NCI-H2107 treated with DMSO at 0.1 percent for 48 hours (cell line): ENCODE measurements around the gene CTSZ.
"Not testable (repeated sequence)": the region's sequence is repeated elsewhere in the genome, so short reads cannot be mapped to it uniquely, and the experiment has no call there.

ENCODE experiments used
- DNase-seq: peaks from one replicate; lab custom pipeline; 2025; ENCODE audit not compliant: unreplicated experiment; lab: John Stamatoyannopoulos, UW

The CTSZ gene

DNA sequence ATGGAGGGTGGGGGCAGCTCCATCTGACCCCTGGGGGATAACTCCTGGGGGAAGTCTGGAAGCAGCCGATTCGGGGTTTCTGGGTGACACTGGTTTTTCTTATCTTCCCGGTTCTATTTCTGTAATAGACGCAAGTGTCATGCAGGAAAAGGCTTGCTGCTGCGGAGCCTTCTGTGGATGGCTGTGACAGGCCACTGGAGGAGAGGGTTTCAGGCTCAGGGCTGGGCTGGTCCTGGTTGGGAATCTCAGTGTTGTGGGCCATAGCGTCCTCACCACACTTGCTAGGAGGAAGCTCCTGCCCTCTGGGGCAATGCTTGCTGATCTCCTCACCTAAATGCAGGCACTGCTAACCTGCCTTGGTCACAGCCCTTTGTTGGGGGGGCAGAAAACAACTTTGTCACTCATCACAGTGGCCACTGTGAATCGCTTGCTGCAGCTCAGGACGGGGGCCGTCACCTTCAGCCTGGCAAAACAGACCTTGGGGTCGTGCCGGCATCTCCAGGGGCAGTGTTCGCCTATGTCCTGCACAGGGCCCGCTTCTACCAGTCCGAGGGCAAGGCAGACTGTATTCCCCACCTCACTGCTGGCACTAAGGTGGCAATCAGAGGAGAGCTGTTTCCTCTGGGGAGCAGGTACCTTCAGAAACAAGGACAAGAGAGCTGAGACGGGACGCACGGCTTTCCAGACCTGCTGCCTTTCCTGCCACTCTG, 7.8 kb upstream of the CTSZ start:
- DNase-seq = no peak

DNA sequence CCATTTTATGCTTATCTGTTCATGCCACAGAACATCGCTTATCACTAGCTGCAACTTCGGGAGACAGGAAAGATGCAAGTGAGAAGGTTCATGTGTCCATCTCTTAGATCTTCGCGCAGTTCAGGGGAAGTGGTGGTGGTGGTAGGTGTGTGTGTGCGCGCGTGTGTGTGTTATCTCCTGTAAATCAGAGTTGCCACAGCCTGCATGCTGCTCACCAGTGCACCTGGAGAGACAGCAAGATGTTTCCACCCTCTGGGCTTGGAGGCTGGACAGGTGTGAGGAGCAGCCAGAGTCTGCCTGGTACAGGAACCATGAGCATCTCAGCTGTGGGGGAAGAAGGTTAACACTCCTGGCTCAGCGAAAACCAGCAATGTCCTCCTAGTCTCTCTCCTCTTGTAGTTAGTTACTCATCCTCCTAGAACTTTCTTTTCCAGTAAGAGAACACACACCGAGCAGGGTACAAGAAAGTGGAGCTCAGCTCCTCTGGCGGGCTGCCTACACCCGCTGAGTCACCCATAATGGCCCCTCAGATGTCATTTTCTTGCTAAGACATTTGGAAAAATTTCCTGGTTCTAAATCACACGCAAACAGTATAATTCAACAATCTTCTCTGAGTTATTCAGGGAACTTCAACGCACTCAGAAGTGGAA, 7.0 kb upstream of the CTSZ start:
- DNase-seq = no peak

DNA sequence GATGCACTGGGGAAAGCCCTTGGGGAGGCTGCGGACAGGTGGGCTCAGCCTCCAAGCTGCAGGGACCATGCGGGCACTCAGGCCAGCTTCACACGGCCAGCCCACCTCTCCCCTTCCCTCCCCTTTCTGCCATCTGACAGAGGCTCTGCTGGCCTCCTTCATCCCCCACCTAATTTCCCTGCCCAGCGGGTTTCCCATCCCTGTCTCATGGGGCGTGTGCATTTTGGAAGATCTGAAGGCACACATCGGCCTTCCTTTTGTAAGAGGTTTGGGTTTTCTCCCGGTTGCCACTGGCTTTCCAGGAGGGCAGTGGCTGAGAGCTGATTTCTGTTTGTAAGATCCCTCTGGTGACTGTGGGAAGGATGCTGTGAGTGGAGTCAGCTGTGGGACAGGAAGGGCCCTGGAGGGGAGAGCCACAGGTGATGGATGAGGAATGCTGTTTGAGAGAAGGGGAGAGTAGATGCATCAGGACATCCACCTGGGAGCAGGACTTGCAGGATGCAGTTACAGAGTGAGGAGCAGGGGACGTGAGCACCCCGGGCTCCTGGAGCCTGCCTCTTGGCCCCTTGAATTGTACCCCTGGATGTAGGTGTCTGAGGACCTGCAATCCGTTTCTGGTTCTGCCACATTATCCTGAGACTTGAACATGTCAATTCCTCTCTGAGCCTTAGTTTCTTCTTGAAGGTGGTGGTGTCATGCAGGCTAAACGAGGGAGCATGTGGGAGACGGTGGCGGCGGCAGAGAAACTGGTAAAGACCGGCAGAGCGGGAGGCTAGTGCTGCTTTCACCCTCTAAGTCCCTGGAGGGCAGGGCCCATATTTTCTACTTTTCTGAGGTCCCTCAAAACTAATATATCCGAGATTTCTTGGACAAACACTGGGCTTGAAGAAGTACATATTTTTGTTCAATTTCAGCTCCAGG, 6.2 kb upstream of the CTSZ start:
- no peak for DNase-seq

DNA sequence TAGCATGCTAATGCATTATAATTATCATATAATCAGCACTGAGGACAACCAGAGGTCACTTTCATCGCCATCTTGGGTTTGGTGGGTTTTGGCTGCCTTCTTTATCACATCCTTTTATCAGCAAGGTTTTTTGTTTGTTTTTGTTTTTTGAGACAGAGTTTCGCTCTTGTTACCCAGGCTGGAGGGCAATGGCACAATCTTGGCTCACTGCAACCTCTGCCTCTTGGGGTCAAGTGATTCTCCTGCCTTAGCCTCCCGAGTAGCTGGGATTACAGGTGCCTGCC, 4.8 kb upstream of the CTSZ start:
- DNase-seq = not testable (repeated sequence)

DNA sequence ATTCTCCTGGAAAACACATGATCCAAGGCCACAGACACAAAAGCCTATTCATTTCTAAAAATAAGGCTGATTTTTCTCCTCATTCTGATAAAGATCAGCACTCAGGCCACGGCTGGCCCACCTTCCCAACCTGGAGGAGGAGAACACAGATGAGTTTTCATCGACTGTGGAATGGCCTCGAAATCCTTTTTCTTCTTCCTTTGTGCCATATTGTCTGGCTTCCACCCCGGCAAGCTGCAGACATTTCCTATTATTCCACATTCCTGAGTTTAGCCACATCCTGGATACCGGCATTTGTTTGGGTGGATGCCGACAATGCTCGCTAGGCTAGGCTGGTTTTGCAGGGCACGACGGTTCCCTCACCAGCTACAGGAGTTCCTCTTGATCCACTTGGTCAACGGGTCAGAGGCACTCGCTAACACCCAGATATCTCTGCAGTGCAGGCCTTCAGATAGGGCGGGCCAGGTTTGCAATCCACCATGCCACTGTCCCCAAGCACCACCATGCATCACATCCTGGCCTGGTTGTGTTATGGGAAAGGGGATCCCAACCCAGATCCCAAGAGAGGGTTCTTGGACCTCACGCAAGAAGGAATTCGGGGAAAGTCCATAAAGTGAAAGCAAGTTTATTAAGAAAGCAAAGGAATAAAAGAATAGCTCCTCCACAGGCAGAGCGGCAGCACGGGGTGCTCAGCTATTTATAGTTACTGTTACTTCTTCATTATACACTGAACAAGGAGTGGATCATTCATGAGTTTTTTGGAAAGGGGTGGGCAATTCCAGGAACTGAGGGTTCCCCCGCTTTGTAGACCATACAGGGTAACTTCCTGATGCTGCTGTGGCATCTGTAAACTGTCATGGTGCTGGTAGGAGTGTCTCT, 4.2 kb upstream of the CTSZ start:
- no peak for DNase-seq

DNA sequence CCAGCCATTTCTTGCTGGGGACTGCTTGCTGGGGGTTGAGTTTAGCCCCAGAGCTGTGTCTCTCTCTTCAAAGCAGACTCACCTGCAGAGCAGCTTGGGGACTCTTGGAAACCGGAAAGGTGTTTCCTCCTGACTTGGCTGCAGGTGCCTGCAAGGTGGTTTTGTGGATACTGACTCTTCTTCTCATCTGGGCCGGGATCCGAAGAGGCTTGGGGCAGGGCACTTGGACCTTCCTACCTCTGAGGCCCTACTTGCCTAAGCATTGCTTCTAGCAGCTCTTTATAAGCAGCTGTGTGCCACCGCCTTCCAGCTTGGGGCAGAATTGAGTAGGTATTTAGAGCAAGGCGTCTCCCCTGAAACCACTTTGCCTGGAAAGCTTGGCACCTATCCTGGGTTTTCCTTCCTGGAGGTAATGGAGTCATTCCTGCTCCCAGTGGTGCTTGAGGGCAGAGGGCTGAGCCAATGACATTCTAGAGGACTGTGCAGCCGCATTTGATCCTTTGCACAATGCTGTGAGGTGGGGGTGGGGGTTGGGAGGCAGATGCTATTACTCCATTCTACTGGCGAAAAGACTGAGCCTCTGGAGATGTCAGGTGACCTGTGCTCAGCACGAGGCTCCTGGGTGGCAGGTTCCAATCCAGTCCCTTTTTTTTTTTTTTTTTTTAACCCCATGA, 3.4 kb upstream of the CTSZ start:
- peak; percentile 11 for DNase-seq

DNA sequence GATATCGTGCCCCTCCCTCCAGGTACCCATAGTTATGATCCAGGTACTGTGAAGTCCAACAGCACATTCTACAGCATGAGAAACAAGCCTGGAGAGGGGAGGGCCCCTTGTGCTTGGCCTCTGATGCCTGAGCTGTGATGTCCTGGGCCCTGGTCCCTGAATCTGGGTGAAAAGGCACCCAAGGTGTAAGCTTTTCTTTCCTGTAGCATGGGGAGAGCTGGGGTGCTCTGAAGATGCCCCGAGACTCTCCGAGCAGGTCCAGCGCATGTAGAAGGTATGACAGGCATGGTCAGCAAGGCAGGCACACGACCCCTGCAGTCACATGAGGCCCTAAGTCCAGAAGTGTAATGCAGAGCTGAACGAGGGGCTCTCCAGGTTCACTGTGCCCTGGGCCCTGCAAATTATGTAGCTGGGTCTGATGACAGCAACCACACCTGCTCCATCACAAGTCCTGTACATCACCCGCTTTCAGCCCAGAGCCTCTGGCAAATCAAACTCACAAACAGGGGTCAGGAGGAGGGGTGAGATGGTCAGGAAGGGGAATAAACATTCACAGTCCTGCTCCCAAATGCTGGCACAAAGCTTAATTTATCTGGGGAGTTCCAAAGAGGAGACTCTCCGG, 1.8 kb upstream of the CTSZ start:
- DNase-seq = no peak

DNA sequence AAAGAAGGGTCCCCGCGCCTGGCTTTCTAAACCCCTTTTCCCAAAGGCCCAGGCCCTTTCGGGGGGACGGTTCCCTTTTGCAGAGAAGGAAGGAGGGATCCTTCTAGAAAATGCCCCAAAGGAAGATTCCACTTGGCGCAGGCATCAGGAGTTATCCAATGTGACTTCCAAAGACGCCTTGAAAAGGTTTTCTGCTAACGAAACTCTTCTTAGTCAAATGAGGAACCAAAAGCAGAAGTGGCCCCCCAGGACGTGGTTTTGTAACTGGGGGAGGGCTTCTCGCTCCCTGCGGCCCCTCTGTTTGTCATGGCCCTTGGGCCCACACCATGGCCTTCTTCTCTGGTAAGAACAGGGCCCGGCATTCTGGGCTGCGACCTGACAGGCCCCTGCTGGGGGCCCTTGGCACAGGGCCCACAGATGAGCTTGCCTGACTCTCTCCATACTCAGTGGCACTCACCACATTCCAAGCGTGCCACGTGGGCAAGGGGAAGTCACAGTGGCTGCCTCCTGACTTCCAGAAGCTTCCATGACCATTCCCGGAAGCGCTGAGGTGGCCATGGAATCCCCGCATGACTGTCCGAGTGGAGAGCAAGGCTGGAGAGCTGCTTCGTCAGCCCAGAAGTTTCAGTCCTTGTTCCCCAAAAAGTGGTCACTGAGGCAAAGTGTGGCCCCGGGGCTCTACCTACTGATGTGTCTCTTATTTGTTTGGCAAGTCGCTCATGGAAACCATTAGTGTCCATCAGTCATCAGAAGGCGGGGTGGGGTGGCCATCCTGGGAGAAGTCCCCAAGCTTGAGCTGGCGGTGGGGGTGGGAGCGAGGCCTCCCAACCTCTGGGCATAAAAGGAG, 834 bp upstream of the CTSZ start:
- DNase-seq = no peak

DNA sequence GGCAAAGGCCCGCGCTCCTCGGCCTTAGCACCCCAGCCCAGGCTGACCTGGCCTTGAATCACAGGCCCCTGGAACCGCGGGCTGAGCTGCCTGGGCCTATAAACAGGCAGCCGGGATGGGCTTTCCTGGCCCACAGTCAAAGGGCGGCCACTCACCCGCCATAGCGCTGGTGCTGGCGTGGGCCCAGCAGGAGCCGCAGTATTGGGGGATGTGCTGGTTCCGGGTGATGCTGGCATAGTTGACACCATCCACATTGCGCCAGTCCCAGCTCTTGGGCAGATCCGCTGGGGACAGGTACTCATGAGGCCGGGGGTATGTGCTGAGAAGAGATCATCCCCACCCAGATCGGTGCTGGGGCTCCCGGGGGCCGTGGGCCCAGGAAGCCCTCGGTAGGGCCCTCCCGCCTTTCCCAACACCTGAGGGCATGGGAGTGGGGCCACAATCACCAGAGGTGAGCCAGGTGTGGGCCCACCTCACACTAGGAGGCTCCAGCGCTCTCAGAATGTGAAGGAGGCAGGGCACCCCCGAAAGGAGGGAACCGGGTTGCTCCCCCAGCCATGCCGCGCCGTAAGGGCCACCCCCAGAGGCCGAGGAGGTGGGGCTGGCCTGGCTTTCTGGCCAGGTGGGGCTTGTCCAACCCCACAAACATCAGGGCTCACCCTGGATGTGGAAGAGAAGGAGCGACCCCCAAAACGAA, 739 bp downstream of the CTSZ start:
- DNase-seq = no peak

DNA sequence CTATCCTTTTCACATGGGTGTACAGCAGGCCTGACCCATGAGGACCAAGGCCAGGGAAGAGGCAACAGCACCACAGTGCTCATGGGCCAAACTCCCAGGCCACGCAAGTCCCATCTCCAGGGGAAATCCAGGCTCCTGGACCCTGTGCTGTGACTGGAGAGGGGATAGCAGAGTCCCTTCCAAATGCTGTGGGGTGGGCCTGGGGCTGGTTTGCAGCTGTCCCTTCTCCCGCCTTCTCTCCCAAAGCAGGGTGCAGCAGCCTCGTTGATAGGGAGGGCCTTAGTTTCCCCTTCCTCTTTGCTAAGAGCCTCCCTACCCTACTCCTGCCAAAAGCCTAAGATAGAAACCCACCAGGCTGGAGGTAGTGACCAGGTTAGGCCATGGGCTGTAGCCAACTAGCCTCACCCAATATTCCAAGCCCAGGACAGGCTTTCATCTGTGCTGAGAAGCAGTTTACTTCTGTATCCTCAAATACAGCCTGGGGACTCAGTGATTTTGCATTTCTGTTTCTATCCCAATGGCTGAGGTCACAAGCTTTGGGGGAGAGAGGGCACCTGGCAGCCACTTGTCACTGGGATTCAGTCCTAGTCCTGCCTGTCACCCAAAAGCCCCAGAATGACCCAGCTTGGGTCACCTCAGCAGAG, 1.4 kb downstream of the CTSZ start:
- no peak for DNase-seq

DNA sequence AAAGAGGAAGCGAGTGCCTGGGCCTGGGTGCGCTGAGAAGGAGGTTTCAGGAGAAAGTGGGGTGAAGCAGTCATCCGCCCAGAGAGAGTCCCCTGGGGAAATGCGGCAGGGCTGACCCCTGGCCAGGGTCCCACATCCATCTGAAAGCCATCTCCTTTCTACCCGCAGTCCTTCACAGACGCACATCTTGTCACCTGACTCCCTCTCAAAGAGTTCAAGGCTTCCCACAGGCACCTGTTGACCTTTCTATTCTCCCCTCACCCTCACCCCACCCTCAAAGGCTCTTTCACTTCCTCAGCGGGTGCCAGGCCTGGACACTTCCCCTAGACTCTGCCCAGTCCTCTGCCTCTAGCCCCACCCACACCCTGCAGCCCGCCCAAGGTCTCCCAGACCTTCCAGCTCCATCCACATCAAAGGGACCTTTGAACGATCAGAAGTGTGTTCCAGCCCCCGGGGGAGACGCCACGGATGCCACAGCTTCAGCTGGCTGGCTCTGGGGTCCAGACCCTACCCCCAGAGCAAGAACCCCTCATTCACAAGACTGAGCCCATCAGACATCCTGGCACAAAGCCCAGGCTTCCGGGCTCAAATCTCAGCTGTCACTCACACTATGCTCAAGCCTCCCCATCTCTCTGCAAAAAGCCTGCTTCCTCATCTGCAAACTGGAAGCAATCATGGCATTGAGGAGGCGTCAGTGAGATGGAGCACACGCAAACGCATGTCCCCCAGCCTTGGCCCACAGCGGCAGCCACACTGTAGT, 2.1 kb downstream of the CTSZ start:
- DNase-seq = no peak

DNA sequence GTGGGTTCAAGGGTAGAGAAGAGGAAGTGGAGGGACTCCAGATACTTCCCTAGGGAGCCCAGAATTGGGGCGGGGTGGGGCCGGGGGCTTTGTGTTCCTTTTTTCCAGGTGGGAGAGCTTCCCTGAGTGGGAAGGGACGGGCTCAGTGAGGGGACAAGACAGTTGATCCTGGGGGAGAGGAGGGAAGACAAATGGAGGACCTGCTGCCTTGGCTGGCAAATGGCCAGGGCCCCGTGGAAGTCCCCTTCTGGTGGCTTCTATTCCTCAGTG, 2.6 kb downstream of the CTSZ start:
- no peak for DNase-seq

DNA sequence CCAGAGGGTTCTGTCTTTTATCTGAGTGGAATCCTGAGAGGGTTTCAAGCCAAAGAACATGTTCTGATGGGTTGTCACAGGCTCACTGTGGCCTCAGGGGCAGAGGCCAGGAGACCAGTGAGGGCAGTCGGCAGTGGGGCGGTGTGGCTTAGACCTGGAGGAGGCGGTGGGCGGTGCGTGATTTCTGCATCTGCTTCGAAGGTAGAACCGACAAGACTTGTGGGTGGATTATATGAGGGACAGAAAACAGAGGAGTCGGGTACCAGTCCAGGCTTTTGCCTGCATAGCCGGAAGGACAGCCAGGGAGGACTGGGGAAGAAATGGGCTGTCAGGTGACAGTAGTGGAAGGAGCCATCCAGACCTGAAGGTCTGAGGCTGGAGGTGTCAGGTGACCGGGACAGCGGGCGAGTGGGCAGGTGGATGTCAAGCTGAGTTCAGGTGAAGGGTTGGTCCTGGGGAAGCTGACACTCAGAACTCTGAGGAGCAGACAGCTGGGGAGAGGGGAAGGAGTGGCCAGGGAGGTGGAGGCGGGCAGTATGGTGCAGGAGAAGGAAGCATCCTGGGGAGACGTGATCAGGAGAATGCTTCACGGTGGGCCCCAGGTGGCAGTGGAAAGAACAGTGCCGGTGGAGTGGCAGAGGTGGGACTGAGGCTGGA, 3.1 kb downstream of the CTSZ start:
- DNase-seq = peak; percentile 9

DNA sequence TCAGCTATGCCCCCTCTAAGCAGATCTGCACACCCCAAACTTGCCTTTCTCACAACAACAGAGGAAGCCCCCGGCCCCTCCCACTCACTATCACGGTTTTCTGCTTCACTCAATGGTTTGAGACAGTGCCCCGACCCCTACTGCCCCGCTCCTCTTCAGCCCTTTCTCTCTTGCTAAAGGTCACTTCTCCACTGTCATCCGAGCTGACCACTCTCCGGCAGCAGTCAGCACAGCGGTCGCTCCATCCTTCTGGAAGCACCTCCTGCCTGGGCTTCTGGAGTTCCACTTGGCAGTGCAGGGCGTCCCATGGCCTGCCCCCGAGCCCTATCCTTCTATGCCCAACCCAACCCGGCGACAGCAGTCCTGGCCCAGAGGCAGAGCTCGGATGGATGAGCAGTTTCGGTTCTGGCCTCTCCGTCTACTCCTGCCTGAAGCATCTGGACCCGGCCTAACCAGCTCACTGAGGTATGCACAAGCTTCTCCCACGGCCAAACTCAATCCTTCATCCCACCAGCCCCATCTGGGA, 4.1 kb downstream of the CTSZ start:
- no peak for DNase-seq

DNA sequence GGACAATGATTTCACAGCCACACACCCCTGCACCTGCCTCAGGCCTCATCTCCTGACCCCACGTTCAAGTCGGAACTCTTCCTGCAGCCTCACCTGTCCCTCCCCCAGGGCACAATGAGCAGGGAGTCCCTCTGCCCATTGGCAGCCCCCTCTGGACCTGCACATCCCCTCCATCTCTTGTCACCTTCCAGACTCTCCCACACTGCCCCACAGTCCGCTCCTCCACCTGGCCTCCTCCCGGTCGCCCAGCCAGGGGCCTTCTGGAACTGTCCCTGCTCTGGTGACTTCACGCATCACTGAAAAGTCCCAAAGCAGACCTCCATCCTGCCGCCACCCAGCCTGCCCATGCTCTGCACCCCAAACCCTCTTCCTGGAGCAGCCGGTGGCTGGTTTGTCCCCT, 4.7 kb downstream of the CTSZ start:
- no peak for DNase-seq

DNA sequence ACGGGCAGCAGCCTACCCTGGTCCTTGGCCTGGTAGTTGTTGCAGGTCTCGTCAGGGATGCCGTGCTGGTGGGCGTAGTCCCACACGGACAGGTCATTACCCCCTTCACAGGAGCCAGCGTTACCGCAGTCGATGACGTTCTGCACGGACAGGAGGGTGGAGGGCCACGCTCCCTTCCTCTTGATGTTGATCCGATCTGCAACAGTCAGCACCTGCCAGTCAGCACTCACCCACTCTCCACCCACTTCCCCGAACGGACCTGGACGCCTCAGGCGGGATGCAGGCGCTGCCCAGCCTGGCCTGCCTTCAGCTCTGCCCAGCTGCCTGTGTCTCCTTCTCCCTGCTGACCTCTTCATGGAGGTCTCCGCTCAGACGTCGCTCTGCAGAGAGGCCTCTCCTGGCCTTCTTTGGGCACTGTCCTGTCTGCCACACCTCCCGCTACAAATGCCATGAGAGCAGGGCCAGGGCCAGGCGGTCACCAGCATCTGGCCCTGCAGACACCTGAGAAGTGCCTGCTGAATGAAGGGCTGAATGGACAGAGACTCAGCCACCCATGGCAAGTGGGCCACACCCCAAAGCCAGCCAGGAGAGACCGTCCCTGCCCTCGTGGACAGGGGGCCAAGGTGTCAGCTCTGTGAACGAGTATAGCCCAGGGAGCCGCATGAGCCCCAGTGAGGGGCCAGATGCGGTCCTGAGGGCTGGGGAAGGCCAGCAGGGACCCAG, 5.4 kb downstream of the CTSZ start:
- no peak for DNase-seq
